Fibroblast of skin of right quadriceps (primary cell): ENCODE measurements around the gene ITPRIPL2.

Experiments
- DNase-seq: peaks from one replicate; pipeline ENCODE4 v3.0.0-alpha.2; 2013

ITPRIPL2 gene

DNA sequence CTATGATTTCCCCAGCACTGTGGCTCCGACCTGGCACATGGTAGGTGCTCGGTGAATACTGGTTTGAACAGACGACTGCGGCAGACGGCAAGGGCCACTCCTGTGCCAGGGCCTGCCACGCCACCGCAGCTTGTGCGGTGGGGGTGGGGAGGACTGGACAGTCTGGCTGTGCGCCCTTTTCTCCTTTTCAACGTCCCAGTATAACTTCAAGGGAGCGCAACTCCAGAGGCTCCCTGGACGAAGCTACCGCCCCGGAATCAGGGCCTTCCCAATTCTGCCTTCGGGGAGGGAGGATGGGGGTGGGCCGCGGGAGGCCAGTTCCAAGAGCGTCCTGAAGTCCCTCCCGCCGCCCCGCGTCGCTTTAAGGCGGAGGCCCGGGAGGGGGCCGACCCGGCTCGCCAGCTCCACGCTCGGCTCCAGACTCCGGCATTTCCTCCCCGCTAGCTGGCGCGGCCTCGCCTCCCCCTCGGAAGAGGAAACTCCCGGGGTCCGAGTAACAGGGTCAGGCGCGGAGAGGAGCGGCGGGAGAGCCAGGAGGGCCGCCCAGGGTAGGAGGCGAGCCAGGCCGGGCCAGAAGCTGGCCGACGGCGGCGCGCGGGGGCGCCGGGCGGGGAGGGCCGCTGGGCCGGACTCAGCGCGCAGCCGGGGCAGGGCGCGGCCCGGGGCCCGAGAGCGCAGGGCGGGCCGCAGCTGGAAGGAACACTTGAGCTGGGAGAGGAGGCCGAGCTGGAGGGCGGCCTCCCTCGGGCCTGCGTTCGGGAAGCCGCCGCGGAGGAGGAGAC lies at the start of gene ITPRIPL2:
Gene ITPRIPL2, plus strand, starts transcription at position 388 of the 782 bp plus-strand sequence. CDS start 498 bp downstream, outside the sequence.
- peak; percentile 88 for DNase-seq

DNA sequence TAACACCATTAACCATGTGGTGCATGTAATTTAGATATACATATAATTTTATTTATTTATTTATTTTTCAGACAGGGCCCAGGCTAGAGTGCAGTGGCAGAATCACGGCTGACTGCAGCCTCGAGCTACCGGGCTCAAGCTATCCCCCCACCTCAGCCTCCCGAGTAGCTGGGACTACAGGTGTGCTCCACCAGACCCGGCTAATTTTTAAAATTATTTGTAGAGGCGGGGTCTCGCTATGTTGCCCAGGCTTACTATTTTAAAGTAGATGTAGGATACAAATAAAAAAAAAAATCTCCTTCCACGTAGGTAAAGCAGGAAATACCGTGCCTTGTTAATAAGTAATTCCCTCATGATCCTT lies 46.8 kb upstream of the ITPRIPL2 start:
- no peak for DNase-seq

DNA sequence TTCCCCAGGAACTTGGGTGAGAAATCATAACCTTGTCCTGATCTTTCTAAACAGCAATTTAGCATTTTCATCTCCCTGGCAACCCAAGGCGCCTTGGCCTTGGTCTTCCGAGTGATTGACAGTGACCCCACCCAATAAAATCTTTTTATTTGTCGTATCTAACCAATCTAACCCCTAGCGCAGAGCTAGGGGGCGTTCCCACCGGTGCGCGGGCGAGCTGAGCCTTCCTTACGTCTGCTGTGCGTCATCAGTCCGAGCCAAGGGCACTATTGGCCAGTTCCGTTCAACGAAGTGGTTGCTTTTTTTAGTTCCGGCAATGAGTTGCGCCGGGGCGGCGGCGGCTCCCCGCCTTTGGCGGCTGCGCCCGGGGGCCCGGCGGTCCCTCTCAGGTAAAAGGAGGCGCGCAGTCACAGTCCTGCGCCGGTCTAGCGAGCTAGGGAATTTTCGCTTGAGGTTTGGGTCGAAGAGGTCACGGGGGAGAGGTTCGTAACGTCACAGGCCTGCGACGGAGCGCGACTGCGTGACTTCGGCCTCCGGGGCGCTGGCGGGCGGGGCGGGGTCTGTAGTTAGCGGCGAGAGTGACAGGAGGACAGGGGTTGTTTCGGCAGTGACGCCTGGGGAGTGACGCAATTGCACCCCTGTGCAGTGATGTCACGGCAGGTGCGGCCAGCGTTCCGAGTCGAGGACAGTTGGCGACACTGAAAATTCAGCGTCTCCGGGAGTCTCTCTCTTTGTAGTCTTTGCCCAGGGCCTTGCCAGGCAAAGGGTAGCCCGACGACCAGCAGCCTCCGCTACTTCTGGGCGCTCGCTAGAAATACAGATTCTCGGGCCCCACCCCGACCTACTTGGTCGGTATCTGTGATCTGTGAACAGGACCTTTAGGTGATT lies 46.2 kb upstream of the ITPRIPL2 start, which contains the start of gene COQ7:
Gene COQ7, plus strand, starts transcription at position 266 of the 888 bp plus-strand sequence. Its CDS starts 51 bp downstream, at position 317.
- peak; percentile 100 for DNase-seq

DNA sequence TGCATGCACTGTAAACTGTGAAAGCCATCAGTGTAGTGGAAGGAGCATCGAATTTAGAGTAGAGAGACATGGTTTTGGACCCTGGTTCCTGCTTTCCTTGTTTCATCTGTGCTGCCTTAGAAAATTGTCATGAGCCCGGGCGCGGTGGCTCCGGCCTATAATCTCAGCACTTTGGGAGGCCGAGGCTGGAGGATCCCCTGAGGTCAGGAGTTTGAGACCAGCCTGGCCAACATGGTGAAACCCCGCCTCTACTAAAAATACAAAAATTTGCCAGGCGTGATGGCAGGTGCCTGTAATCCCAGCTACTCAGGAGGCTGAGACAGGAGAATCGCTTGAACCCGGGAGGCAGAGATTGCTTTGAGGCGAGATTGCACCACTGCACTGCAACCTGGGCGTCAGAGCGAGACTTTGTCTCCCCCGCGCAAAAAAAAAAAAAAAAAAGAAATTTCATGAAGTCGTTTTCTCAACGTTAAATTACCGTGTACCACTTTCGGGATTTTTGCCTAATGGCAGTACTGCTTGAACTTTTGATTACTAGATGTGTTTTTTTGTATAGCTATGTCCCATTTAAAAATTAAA lies 45.4 kb upstream of the ITPRIPL2 start:
- DNase-seq, result no peak

DNA sequence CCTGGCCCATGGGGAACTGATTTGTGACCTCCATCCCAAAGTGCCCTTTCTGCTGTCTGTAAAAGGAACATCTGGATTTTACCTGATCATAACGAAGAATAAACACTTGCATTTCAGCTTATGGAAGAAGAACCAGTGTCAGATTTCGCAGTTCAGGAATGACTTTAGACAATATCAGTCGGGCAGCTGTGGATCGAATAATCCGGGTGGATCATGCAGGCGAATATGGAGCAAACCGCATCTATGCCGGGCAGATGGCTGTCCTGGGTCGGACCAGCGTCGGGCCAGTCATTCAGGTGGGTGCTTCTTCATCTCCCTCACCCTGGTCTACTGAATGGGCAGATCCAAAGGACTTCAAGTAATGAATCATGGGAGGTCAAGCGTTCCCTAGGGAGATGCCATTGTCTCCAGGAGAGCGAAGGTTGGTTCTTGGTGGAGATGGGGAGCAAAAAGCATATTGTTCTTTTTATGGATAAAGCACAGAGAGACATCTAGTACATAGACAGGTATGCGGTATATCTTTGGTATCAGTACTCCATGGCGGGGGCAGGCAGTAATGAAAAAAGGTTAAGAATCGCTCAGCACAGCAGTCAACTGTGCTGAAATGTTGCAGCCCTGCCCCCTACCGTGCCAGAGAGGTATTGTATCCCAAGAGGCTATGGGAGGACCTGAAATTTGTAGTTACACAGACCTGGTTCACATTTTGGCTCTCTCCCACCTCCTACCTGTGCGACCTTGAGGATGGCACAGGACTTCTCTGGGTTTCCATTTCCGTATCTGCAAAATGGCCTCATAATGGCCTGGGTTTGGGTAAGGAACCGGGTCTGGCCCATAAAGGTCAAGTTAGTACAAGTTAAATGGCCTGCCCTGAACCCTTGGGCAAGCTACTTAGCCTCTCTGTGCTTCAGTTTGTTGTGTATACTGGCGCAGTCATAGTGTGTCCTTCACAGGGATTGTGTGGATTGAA lies 41.7 kb upstream of the ITPRIPL2 start:
- DNase-seq, result peak; percentile 37

DNA sequence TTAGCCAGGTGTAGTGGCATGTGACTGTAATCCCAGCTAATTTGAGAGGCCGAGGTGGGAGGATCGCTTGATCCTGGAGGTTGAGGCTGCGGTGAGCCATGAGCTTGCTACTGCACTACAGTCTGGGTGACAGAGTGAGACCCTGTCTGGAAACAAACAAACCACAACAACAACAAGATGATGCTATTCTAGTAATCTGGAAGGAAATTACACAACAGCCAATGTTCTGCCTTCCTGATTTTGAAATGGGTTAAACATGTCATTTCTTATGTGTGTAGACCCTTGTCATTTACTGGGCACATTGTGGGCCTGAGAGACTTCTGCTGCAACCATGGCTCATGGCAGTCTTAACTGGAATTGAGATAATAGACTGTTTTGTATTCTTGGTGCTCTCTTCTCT lies 40.4 kb upstream of the ITPRIPL2 start:
- DNase-seq, result no peak

DNA sequence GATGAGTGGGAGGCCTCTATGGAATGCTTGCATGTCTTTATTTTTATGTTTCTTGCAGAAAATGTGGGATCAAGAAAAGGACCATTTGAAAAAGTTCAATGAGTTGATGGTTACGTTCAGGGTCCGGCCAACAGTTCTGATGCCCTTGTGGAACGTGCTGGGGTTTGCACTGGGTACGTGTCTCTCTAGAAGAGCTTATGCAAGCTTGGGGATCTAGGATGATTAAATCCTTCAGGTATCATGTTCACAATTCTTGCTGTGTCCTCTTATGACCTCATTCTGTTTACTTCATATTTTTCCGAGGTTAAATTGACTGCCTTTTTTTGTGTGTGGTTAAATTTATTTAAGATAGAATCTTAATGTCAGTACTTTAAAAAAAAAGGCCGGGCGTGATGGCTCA lies 39.9 kb upstream of the ITPRIPL2 start:
- no peak for DNase-seq

DNA sequence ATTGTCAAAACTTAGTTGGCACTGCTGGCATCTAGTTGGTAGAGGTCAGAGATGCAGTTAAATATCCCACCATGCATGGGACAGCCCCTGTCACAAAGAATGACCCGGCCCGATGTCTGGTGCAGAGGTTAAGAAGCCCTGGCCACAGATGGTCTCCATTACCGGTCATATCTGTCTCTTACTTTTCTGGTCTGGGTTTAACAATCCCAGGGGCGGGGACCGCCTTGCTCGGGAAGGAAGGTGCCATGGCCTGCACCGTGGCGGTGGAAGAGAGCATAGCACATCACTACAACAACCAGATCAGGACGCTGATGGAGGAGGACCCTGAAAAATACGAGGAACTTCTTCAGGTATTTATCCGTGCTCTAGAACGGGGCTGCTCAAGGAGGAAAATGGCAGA lies 38.3 kb upstream of the ITPRIPL2 start:
- DNase-seq, result no peak

DNA sequence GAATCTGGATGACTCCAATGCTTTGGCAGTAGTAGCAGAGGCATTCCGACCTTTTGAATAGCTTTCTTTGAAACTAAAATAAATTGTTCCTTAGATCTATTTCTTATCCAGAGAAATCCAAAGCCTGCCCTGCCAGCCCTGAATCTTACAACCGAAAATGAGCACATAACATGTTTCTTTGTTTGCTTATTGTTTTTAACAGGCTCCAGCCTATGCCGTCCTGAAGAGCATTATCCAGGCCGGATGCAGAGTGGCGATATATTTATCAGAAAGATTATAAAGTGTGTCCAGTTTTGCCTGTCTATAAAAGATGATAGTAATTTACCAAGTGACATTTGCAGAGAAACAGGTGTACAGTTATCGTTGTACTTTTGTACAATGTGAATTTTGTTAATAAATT lies 35.9 kb upstream of the ITPRIPL2 start:
- no peak for DNase-seq

DNA sequence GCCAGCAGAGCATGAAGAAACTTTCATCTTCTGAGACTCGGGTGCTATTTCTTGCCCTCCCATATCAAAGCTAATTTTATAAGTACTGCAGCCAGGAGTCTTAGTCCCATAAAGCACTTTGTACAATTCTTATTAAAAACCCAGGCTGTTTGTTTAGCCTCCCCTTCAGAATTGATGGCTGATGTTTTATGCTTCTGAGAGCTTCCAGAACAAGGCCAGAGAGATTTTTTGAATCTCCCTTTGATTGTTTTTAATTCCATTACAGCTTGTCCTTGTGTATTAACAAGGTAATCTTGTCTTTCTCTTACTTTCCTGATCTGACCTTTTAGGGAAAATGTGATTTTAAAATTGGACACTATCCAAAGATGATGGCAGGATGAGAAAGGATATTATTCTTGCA lies 30.1 kb upstream of the ITPRIPL2 start:
- no peak for DNase-seq

DNA sequence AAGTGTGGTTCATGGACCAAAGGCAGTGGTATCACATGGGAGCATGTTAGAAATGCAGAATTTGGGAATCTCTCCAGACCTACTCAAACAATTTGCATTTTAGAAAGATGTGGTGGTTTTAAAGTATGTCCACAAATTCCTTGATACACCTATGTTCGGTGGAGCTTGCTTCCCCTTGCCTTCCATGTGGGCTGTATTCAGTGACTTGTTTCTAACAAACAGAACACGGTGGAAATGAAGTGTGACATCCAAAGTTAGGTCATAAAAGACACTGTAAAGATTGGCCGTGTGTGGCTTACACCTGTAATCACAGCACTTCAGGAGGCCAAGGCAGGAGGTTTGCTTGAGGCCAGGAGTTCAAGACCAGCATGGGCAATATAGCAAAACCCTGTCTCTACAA lies 29.6 kb upstream of the ITPRIPL2 start:
- DNase-seq, result no peak

DNA sequence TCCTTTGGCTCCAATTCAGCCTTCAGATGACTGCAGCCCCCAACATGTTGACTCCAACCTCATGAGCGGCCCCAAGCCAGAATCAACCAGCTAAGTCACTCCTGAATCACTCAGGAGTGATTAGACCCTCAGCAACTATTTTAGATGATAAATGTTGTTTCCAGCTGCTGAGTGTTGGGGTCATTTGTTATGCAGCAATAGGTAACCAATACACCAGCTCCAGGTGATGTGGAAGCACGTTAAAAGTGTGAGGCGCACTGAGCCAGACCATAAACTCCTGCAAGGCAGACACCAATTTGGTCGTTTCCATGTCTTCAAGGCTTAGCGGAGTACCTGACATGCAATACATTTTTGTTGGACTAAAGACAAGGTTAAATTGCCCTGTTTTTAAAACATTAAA lies 28.9 kb upstream of the ITPRIPL2 start:
- DNase-seq, result no peak

DNA sequence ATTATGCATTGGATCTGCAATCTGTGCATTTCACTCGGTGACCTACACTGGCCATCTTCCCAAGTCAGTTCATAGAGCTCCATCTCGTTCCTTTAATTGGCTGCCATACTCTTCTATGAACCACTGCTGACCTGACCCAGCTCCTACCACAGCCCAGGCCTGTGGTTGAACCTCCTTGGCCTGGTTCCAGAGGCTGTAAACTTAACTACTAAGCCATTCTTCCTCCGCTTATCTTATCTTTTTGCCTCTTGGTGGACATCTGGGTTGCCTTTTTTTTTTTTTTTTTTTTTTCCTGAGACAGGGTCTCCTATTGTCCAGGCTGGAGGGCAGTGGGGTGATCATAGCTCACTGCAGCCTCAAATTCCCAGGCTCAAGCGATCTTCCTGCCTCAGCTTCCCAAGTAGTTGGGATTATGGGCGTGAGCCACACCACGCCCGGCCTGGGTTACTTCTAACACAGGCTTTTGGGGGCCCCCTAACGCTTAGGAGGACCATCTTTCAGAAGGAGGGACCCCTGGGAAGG lies 28.0 kb upstream of the ITPRIPL2 start:
- DNase-seq, result no peak

DNA sequence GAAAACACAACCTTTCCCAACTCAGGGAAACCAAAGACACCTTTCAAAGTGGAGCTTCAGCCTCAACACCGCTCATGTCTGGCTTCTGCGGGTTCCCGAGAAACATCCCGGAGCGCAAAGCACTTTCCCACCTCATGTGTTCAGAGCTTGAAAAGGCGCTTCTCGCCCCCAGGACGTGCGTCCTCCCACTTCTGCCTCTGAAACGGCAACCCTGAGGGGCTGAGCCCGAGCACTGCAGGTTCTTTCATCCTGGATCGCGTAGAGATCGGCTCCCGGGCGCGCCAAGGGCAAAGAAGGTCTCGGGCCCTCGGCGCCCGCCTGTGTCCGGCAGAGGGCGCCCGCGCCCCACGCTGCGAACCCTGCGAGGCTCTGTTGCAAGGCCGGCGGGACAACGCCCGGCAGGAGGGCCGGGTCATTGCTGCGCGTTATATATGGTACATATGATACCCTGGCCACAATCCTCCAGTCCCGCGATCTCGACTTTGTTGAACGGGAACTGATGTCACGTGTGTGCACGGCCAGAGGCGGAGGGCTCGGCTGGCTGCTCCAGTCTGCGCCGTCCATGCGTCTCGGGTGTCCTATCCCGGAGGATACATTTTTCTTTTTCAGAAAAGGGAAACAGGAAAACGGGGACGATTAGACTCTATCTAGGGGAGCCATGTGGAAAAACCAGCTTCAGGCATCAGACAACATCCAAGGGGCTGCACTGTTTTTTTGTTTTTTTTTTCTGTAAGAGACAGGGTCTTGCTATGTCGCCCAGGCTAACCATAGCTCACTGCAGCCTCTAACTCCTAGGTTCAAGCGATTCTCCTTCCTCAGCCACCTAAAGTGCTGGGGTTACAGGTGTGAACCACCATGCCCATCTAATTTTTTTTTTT lies 27.2 kb upstream of the ITPRIPL2 start:
- peak; percentile 92 for DNase-seq

DNA sequence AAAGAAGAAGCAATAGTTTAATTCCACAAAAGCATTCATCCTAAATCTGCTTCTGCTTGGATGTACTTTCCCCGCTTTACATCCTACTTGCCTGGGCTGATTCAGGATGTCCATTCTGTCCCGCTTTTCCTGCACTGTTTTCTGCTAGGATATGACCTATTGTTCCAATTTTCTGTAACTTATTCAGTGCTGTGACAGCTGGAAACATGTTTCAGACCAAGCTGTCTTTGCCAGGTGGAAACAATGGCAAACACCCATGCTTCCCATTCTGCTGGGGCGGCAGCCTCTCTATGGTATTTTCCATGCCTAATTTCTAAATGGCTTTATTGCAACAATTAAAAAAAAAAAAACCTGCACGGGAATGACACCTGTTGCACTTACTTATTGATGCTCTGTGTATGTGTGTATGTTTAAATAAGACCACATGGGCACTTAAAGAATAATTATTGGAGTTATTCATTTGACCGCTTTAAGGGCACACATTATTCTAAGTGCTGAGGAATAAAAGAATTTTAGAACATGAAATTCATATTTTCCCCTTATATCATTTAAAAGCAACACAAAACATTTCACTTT lies 25.3 kb upstream of the ITPRIPL2 start:
- no peak for DNase-seq

DNA sequence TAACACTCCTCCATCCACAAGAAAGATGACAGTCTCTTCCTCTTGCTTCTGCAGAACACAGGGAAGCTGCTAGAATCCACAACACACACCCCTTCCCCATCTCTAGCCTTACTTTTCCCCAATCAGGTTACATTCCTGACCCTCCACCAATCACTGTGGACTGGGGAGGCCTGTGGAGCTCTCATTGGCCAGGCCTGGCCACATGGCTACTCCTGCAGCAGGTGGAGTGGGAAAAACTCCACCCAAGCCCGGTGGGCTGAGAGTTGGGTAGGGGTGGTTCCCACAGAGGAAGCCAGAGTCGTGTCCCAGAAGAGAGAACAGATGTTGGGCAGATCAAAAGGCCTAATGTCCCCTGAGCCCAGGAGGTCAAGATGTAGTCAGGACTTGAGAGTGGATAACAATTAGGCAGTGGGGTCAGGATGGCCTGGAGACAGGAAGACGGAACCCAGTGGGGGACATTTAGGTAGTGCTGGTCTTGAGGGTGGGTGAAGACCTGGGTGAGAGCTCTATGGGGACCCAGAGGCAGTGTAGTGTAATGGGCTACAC lies 24.3 kb upstream of the ITPRIPL2 start:
- no peak for DNase-seq

DNA sequence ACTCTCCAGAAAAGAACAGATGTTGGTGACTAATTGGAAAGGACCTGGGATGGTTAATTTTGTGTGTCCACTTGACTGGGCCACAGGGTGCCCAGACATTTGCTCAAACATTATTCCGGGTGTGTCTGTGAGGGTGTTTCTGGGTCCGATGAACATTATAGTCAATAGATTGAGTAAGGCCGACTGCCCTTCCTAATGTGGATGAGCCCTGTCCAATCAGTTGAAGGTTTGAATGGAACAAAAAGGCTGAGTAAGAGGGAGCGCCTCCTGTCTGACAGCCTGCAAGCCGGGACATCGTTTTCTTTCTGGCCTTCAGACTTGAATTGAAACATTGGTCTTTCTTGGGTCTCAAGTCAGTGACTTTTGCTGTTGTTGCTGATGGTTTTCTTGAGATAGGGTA lies 22.8 kb upstream of the ITPRIPL2 start:
- DNase-seq, result no peak

DNA sequence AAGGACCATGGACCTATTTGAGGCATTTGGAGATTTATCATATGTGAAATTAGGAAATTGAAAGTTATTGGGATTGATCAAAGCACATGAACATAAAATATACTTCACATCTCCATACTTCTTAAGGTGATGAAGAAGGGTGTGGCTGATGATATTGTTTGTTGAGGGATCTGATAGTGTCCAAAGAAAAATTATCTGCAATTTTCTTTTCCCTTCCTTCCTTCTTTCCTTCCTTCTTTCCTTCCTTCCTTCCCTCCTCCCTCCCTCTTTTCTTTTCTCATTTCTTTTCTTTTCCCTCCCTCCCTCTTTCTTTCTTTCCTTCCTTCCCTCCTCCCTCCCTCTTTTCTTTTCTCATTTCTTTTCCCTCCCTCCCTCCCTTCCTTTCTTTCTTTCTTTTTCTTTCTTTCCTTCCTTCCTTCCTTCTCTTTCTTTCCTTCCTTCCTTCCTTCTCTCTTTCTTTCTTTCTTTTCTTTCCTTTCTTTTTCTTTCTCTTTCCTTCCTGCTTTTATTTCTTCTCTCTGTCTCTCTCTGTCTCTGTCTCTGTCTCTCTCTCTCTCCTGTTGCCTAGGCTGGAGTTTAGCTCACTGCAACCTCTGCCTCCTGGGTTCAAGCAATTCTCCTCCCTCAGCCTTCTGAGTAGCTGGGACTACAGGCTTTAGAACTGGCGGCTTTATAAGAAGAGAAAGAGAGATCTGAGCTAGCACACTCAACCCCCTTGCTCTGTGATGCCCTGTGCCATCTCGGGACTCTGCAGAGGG lies 20.9 kb upstream of the ITPRIPL2 start:
- no peak for DNase-seq
